ENCODE data around the gene DBN1.

DBN1 gene

GRCh38 chr5:177509381-177509951 is 36.0 kb upstream of the DBN1 start, which contains the start of gene DOK3:
Gene DOK3 (minus strand): TSS chr5:177509826. CDS start chr5:177509540, 286 bp downstream.
- no peak for TF ChIP-seq TAF1 (IDR thresholded peaks at IDR 0.05; ENCODE audit: borderline replicate concordance, insufficient read depth, low read length)
- TF ChIP-seq SIN3A (IDR thresholded peaks at IDR 0.05; ENCODE audit: borderline replicate concordance, insufficient read depth, low read length), result no peak
- TF ChIP-seq POLR2AphosphoS5 (IDR thresholded peaks at IDR 0.05; ENCODE audit: low read depth, low read length), result no peak
- no peak for TF ChIP-seq FOXP2 (optimal IDR thresholded peaks at IDR 0.05; ENCODE audit: borderline replicate concordance, extremely low read depth, extremely low read length, insufficient read depth)
- TF ChIP-seq REST (IDR thresholded peaks at IDR 0.05; ENCODE audit: insufficient read depth in 1 of 2, low read depth in 2 of 2, low read length in 2 of 2), result no peak

- TF ChIP-seq POLR2AphosphoS5 (IDR thresholded peaks at IDR 0.05; ENCODE audit: low read depth, low read length) (no peak), SIN3A (IDR thresholded peaks at IDR 0.05; ENCODE audit: borderline replicate concordance, insufficient read depth, low read length) (no peak), REST (IDR thresholded peaks at IDR 0.05; ENCODE audit: insufficient read depth in 1 of 2, low read depth in 2 of 2, low read length in 2 of 2) (no peak), TAF1 (IDR thresholded peaks at IDR 0.05; ENCODE audit: borderline replicate concordance, insufficient read depth, low read length) (no peak), FOXP2 (optimal IDR thresholded peaks at IDR 0.05; ENCODE audit: borderline replicate concordance, extremely low read depth, extremely low read length, insufficient read depth) (no peak)
Measured at GRCh38 chr5:177508837-177509236, 35.4 kb upstream of the DBN1 start.

GRCh38 chr5:177508221-177508611 is 34.8 kb upstream of the DBN1 start:
- TF ChIP-seq FOXP2 (optimal IDR thresholded peaks at IDR 0.05; ENCODE audit: borderline replicate concordance, extremely low read depth, extremely low read length, insufficient read depth) (no peak), POLR2AphosphoS5 (IDR thresholded peaks at IDR 0.05; ENCODE audit: low read depth, low read length) (no peak), REST (IDR thresholded peaks at IDR 0.05; ENCODE audit: insufficient read depth in 1 of 2, low read depth in 2 of 2, low read length in 2 of 2) (no peak), SIN3A (IDR thresholded peaks at IDR 0.05; ENCODE audit: borderline replicate concordance, insufficient read depth, low read length) (no peak)

- no peak for TF ChIP-seq REST (IDR thresholded peaks at IDR 0.05; ENCODE audit: insufficient read depth in 1 of 2, low read depth in 2 of 2, low read length in 2 of 2)
- TF ChIP-seq POLR2AphosphoS5 (IDR thresholded peaks at IDR 0.05; ENCODE audit: low read depth, low read length), result no peak
- TF ChIP-seq FOXP2 (optimal IDR thresholded peaks at IDR 0.05; ENCODE audit: borderline replicate concordance, extremely low read depth, extremely low read length, insufficient read depth), result no peak
- TF ChIP-seq TAF1 (IDR thresholded peaks at IDR 0.05; ENCODE audit: borderline replicate concordance, insufficient read depth, low read length), result no peak
- TF ChIP-seq SIN3A (IDR thresholded peaks at IDR 0.05; ENCODE audit: borderline replicate concordance, insufficient read depth, low read length), result no peak
Measured at GRCh38 chr5:177507596-177508220, 34.3 kb upstream of the DBN1 start.
